Common myeloid progenitor, CD34-positive (primary cell): ENCODE results near the gene PACS1.

Experiments used
- CTCF ChIA-PET: fragments of 350-600 bp; sonication (Branson Sonifier 250); formaldehyde crosslinking; loops from one replicate; lab custom pipeline; 2021; ENCODE audit warnings: antibody characterized with exemption; lab: Charles Lee
- POLR2A ChIA-PET: fragments of 350-600 bp; sonication (Branson Sonifier 250); formaldehyde crosslinking; loops from one replicate; lab custom pipeline; 2021; ENCODE audit warnings: antibody characterized with exemption; lab: Charles Lee
- DNase-seq, 3 donors: peaks; one replicate each; pipeline versions ENCODE4 v3.0.0 to v3.0.0-alpha.2; 2013
- H3K27ac ChIP-seq, 2 experiments: 1 replicate in 1 of 2; 2 replicates in 1 of 2; pipeline ENCODE4 v1.7.0; 2013; ENCODE audit warnings: inconsistent platforms in 2 of 2, low read length in 2 of 2, mild to moderate bottlenecking in 2 of 2, low read depth in 1 of 2, moderate library complexity in 1 of 2; ENCODE audit not compliant: severe bottlenecking in 2 of 2, insufficient read depth in 1 of 2, poor library complexity in 1 of 2
- H3K27me3 ChIP-seq, 5 experiments: replicated peaks in 2 of 5; 1 replicate in 3 of 5; 2 replicates in 2 of 5; pipeline versions ENCODE4 v1.6.1 to v1.7.0; 2013; ENCODE audit warnings: low read length in 4 of 5, mild to moderate bottlenecking in 2 of 5, moderate library complexity in 2 of 5, inconsistent platforms in 1 of 5; ENCODE audit not compliant: insufficient read depth in 5 of 5, control insufficient read depth in 4 of 5
- H3K36me3 ChIP-seq, 4 experiments: 1 replicate in 2 of 4; 2 replicates in 2 of 4; pipeline versions ENCODE4 v1.6.1 to v1.7.0; 2013; ENCODE audit warnings: low read length in 3 of 4, control low read depth in 1 of 4, mild to moderate bottlenecking in 1 of 4; ENCODE audit not compliant: control insufficient read depth in 4 of 4, insufficient read depth in 4 of 4
- H3K4me1 ChIP-seq, 4 experiments: 1 replicate in 3 of 4; 2 replicates in 1 of 4; pipeline versions ENCODE4 v1.6.1 to v1.7.1; 2013; ENCODE audit warnings: low read length in 3 of 4, mild to moderate bottlenecking in 3 of 4, control low read depth in 1 of 4, inconsistent platforms in 1 of 4, moderate library complexity in 1 of 4; ENCODE audit not compliant: control insufficient read depth in 4 of 4, insufficient read depth in 4 of 4; ENCODE audit errors: control extremely low read depth in 1 of 4
- H3K4me3 ChIP-seq, 7 experiments: 1 replicate in 4 of 7; 2 replicates in 3 of 7; pipeline versions ENCODE4 v1.5.1 to v1.7.0; 2013; ENCODE audit warnings: mild to moderate bottlenecking in 7 of 7, low read length in 6 of 7, moderate library complexity in 6 of 7, inconsistent platforms in 2 of 7, low read depth in 2 of 7, control low read depth in 1 of 7; ENCODE audit not compliant: insufficient read depth in 4 of 7, control insufficient read depth in 1 of 7; ENCODE audit errors: extremely low read depth in 1 of 7
- H3K9me3 ChIP-seq, 5 experiments: 1 replicate in 4 of 5; 2 replicates in 1 of 5; pipeline versions ENCODE4 v1.6.1 to v1.7.1; 2013; ENCODE audit warnings: low read length in 4 of 5, mild to moderate bottlenecking in 2 of 5, inconsistent platforms in 1 of 5, low read depth in 1 of 5, moderate library complexity in 1 of 5; ENCODE audit not compliant: control insufficient read depth in 4 of 5, insufficient read depth in 2 of 5; ENCODE audit errors: control extremely low read depth in 1 of 5
- WGBS: methylation state at CpG from one replicate; pipeline ENCODE4 v1.1.5; 2013; ENCODE audit not compliant: insufficient coverage; 5-methylcytosine and 5-hydroxymethylcytosine counted together

Gene PACS1

DNA sequence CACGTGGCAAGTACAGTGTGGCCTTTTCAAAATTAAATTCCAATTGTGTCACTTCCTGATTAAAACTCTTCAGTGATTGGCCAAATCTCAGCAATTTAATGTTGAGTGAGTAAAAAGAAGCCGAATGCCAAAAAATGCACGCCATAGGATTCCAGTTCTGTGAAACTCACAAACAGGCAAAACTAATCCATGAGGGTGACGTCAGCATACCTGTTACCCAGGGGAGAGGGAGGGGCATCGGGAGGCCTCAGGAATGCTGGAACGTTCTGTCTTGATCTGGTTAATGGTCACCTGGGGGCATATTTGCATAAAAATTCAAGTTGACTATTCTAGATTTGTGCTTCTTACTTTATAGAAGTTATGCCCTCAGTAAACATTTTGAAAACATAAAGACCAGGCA is 158.4 kb downstream of the PACS1 start:
- no peaks in the 10 kb centered on the region for H3K27me3 ChIP-seq
- DNase-seq = no peak
- peaks cover 17 to 77% (median 43%) of the 10 kb centered on the region in 4 experiments for H3K36me3 ChIP-seq
- H3K27ac ChIP-seq = no peak overlapping the region
- no peak overlapping the region for H3K4me3 ChIP-seq
- ChIA-PET POLR2A (no interaction called here), CTCF (no interaction called here)
- H3K4me1 ChIP-seq = no peaks in the 10 kb centered on the region
- WGBS = 90% methylated on average over 2 of the region's 6 CpGs
- no peaks in the 10 kb centered on the region for H3K9me3 ChIP-seq

DNA sequence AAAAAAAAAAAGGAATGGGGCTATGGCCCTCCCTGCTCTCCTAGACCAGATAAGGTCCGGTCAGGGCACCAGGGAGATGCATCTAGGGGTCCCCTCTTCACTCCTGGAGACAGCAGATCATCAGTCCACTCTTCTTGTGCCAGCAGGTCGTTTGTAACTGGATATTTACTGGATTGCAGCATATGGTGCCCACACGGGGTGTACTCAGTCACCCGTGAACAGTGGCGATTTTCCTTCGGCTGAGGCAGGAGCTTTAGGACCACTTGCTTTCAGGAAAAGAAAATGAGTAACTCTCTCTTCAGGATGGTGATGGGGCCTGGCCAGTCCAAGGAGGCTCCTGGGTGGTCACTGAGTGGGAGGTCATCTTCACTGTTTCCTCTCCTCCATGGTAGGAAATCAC is 160.1 kb downstream of the PACS1 start:
- Histone ChIP-seq H3K4me3 (no peak overlapping the region), H3K27me3 (no peaks in the 10 kb centered on the region), H3K27ac (no peak overlapping the region), H3K4me1 (no peaks in the 10 kb centered on the region), H3K9me3 (no peaks in the 10 kb centered on the region), H3K36me3 (peaks cover 22 to 82% (median 49%) of the 10 kb centered on the region in 4 experiments)
- ChIA-PET CTCF (no interaction called here), POLR2A (no interaction called here)
- no peak for DNase-seq
- 98% methylated on average over 5 of the region's 6 CpGs for WGBS

DNA sequence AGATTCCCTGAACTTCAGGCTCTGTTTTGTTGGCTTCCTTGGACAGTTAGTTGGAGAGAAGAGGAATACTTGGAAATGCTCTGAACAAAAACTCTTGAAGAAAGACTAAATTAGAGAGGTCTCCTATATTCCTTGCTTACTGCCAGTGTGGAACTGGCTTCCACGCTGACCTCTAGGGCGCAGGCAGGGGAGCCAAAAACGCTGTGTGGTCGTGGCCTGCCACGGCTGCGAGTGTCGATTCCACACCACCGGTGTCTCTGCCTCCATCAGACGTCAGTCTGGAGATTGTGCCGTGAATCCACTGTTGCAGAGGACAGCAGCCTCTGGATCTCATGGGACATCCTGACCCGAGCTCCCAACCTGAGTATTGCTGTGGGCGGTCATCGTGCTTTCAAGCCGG is 160.9 kb downstream of the PACS1 start:
- Histone ChIP-seq H3K4me3 (no peak overlapping the region), H3K9me3 (no peaks in the 10 kb centered on the region), H3K4me1 (no peaks in the 10 kb centered on the region), H3K27me3 (no peaks in the 10 kb centered on the region), H3K36me3 (peaks cover 25 to 86% (median 53%) of the 10 kb centered on the region in 4 experiments), H3K27ac (no peak overlapping the region)
- ChIA-PET CTCF (no interaction called here), POLR2A (no interaction called here)
- 92% methylated on average over 14 of the region's 14 CpGs for WGBS
- no peak for DNase-seq

DNA sequence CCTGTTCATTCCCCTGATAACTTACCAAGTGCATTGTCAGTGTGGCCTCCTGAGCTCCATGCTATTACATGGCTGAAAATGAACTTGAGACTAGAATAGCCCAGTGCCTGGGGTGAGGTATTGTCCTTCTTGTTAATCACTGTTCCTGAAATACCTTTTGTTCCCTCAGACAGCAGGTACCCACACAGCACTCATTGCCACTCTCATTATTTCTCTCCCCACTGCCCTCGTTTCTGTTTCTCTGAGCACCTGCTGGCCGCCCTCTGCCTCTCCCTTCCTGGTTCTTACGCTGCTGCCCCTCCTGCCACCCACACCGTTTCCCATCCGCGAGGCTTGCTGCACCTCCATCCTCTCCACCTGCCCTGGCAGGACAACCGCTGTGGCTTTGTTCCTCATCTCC is 161.5 kb downstream of the PACS1 start:
- Histone ChIP-seq H3K27me3 (no peaks in the 10 kb centered on the region), H3K4me1 (no peaks in the 10 kb centered on the region), H3K9me3 (no peaks in the 10 kb centered on the region), H3K36me3 (peaks cover 25 to 87% (median 53%) of the 10 kb centered on the region in 4 experiments), H3K4me3 (no peak overlapping the region), H3K27ac (no peak overlapping the region)
- ChIA-PET POLR2A (no interaction called here), CTCF (no interaction called here)
- WGBS = 94% methylated on average over 7 of the region's 7 CpGs
- no peak for DNase-seq

DNA sequence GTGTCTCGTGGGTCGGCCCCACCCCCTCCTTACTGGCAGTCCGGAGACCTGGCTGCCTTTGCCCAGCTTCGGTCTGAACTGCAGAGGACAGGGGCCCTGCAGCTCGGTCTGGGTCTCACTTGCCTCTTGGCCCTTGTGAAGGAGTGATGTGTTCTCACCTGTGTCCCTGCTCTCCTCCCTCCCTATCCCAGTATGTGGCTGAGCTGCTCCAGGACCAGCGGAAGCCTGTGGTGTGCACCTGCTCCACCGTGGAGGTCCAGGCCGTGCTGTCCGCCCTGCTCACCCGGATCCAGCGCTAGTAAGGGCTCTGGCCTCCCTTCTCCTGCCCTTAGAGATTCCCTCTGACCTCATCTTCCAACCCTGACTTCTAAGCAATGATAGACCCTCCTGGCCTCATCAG is 162.7 kb downstream of the PACS1 start:
- CTCF ChIA-PET = no interaction called here
- H3K9me3 ChIP-seq = no peaks in the 10 kb centered on the region
- POLR2A ChIA-PET = no interaction called here
- DNase-seq = no peak
- no peaks in the 10 kb centered on the region for H3K27me3 ChIP-seq
- H3K4me1 ChIP-seq = no peaks in the 10 kb centered on the region
- 98% methylated on average over 11 of the region's 11 CpGs for WGBS
- peaks cover 27 to 85% (median 50%) of the 10 kb centered on the region in 4 experiments for H3K36me3 ChIP-seq
- no peak overlapping the region for H3K4me3 ChIP-seq
- no peak overlapping the region for H3K27ac ChIP-seq

DNA sequence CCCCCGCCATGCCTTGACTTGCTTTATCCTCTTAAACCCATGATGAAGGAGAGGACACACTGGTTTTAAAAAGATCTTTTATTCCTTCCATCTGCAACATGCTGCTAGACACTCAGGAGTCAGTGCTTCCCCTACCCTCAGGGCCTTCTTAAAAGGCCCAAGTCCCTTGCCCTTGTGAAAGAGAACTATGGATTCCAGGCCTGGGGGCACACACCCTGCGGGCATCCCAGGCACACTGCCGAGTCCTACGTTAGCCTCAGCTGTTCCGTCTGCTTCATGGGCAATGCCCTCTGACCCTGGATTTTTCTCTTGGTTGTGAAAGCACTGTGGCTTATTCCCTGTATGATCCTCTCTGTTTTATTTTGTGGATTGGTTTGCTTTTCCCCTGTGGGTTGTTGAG is 163.2 kb downstream of the PACS1 start:
- Histone ChIP-seq H3K27me3 (no peaks in the 10 kb centered on the region), H3K4me1 (no peaks in the 10 kb centered on the region), H3K27ac (no peak overlapping the region), H3K9me3 (no peaks in the 10 kb centered on the region), H3K4me3 (no peak overlapping the region), H3K36me3 (peaks cover 24 to 84% (median 50%) of the 10 kb centered on the region in 4 experiments)
- 89% methylated on average over 1 of the region's 5 CpGs for WGBS
- DNase-seq = no peak
- ChIA-PET CTCF (interaction anchor here (1.1 kb wide), 1 partner anchor 11 kb away, joined by 5 read pairs; no protein-coding TSS in a partner anchor), POLR2A (no interaction called here)

DNA sequence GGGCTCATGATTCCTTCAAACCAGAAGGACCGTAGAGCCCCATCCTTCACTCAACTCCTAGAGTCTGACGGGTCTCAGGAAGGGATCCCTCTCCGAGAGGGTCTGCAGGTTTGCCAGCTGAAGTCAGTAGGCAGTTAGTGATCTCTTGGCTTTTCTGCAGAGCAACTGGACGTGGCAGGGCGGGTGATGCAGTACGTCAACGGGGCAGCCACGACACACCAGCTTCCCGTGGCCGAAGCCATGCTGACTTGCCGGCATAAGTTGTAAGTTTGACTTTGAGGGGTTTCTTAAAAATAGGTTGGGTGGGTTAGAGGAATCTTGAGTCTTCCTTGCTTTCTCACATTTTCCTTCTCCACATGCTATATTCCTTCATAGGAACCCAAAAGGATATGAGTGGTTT is 165.1 kb downstream of the PACS1 start:
- H3K4me1 ChIP-seq = peaks cover 0 to 1% (median 0%) of the 10 kb centered on the region in 4 experiments
- no peaks in the 10 kb centered on the region for H3K9me3 ChIP-seq
- H3K4me3 ChIP-seq = no peak overlapping the region
- POLR2A ChIA-PET = no interaction called here
- H3K36me3 ChIP-seq = peaks cover 20 to 93% (median 57%) of the 10 kb centered on the region in 4 experiments
- WGBS = 98% methylated on average over 8 of the region's 11 CpGs
- no peak overlapping the region for H3K27ac ChIP-seq
- H3K27me3 ChIP-seq = no peaks in the 10 kb centered on the region
- CTCF ChIA-PET = no interaction called here
- no peak for DNase-seq
